Tibial nerve (tissue), 4 donors: ENCODE data around the gene CTNNAL1. TPM values are rescaled to one million over a fixed set of nuclear protein-coding genes. Genes with fewer than 3 reads are reported as not detected.

Experiments used
- DNase-seq, 2 donors: peaks; one replicate each; pipeline ENCODE4 v3.0.0-alpha.2; 2019; ENCODE audit warnings: low spot score in 2 of 2
- H3K27ac ChIP-seq, 4 donors: fragments of 200-600 bp; sonication (generic) in 3 of 4; one replicate each; pipeline ENCODE4 v1.5.1; 2017 to 2019; ENCODE audit warnings: mild to moderate bottlenecking in 1 of 4
- H3K27me3 ChIP-seq, 2 donors: fragments of 200-600 bp; sonication (generic) in 1 of 2; one replicate each; pipeline versions ENCODE4 v1.5.1 to v1.6.0; 2017 to 2019
- H3K36me3 ChIP-seq, 3 donors: fragments of 200-600 bp; sonication (generic); one replicate each; pipeline ENCODE4 v1.5.1; 2018 to 2019
- H3K4me1 ChIP-seq, 4 donors: fragments of 200-600 bp; sonication (generic) in 3 of 4; one replicate each; pipeline ENCODE4 v1.5.1; 2017 to 2019
- H3K4me3 ChIP-seq, 4 donors: fragments of 200-600 bp; sonication (generic) in 3 of 4; one replicate each; pipeline ENCODE4 v1.5.1; 2017 to 2019; ENCODE audit warnings: mild to moderate bottlenecking in 1 of 4, moderate library complexity in 1 of 4
- H3K9me3 ChIP-seq, 4 donors: fragments of 200-600 bp; sonication (generic) in 3 of 4; one replicate each; pipeline ENCODE4 v1.5.1; 2017 to 2019
- EP300 ChIP-seq, 2 donors: sonication (generic); formaldehyde crosslinking; IDR thresholded peaks; one replicate each; pipeline ENCODE4 v1.6.1; 2017; ENCODE audit warnings: antibody characterized with exemption in 2 of 2, mild to moderate bottlenecking in 1 of 2
- POLR2A ChIP-seq, 2 donors: fragments of 450-650 bp; IDR thresholded peaks; one replicate each; pipeline ENCODE4 v1.6.1; 2017; ENCODE audit warnings: antibody characterized with exemption in 2 of 2, mild to moderate bottlenecking in 2 of 2, moderate library complexity in 2 of 2
- WGBS, 2 donors: methylation state at CpG; one replicate each; pipeline ENCODE4 v1.1.5; 2018; 5-methylcytosine and 5-hydroxymethylcytosine counted together
- total RNA-seq, 4 donors: library from RNA; depleted of rRNA; stranded (reverse); fragments of >200 nt; gene quantifications; one replicate each; pipeline ENCODE4 v1.1.0, GENCODE V29; 2016
- TF ChIP-seq, protein P1 (sequence below), 5 experiments: fragments of 200-600 bp in 3 of 5; fragments of 450-650 bp in 2 of 5; sonication (generic) in 3 of 5; IDR thresholded peaks; one replicate each; pipeline ENCODE4 v1.5.1; 2016 to 2019; ENCODE audit warnings: antibody characterized with exemption in 5 of 5, mild to moderate bottlenecking in 3 of 5, moderate library complexity in 2 of 5

CTNNAL1 gene
- total RNA-seq, 4 donors from 2014 or later, result 52.8 to 144 (median 118) TPM

DNA sequence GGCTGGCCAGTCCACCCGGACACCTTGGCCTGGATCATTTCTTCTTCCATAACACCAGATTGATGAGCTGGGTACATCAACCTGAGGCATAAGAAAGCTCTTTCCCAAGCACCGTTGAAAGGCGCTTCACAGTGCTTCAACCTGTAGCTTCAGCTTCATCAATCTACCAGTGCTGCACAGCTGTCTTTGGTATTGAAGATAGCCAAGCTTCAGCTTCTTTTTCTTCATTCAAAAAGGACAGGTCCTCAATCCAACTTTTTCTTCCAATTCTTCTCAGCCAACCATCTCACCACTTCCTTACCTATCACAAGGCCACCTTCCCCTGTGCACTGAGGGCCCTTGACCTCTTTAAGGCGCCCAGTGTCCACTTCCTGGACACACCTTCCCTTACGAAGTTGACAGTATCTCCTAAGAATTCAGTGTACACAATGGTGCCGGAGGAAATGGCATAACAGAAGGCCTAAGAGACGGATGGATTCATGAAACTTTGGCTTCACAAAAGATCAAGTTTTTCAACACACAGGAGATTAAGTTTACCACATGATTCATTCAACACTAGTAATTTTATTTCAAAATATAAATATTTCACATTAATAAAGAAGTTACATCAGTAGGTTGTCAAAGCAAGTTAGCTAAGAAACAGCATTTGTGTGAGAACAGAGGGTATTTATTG lies 1.4 kb upstream of the CTNNAL1 start:
- 72 to 81% methylated on average over 7 of the region's 7 CpGs for WGBS, 2 donors
- H3K4me3 ChIP-seq, result no peak overlapping the region

DNA sequence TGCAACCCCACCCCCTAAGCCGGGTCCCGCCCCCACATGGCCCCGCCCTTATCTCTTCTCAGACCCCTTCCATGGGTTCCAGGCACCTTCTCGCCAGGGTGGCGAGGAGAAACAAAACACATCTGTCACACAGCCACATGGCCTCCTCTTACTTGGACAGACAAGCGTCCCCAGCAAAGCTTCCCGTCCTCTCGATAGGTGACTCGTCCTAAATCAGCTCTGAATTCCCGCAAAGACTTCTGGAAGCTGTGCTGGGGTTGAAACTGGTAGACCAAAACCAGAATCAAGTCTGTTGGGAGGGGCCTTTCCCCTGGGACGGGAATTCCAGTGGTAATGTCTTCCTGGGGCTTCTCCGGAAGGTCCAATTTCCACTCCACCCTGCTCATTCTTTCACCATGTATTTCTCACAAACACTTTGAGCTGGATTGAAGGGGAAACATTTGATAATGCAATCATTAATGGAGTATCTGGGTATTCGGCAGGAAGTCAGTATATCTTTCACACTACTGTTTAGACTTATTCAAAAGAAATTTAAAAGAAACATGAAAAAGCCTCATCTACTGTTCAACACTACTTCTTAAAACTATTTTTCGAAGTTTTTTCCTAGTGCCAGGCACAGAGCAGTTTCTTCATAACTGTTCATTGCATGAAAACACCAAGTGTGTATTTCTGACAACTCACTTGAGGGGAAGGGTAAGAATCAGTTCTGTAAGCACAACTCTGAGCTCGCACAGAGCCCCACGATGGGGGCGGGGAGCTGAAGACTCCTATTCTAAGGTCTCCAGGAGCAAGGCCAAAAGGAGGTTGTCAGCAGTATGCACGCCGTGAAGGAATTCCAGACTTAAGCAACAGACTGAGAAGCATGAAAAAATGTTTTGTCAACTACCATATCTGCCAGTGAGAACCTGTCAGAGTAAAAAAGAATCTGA lies 644 bp upstream of the CTNNAL1 start:
- 10 to 11% methylated on average over 14 to 17 of the region's 19 CpGs for WGBS, 2 donors
- H3K4me3 ChIP-seq, result peak overlapping the region; percentile 63 to 92 (median 84)
- TF ChIP-seq EP300 (IDR thresholded peaks at IDR 0.05) (no peak), POLR2A (IDR thresholded peaks at IDR 0.05) (no peak)
- TF ChIP-seq, protein P1, sequence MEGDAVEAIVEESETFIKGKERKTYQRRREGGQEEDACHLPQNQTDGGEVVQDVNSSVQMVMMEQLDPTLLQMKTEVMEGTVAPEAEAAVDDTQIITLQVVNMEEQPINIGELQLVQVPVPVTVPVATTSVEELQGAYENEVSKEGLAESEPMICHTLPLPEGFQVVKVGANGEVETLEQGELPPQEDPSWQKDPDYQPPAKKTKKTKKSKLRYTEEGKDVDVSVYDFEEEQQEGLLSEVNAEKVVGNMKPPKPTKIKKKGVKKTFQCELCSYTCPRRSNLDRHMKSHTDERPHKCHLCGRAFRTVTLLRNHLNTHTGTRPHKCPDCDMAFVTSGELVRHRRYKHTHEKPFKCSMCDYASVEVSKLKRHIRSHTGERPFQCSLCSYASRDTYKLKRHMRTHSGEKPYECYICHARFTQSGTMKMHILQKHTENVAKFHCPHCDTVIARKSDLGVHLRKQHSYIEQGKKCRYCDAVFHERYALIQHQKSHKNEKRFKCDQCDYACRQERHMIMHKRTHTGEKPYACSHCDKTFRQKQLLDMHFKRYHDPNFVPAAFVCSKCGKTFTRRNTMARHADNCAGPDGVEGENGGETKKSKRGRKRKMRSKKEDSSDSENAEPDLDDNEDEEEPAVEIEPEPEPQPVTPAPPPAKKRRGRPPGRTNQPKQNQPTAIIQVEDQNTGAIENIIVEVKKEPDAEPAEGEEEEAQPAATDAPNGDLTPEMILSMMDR (IDR thresholded peaks at IDR 0.05), result no peak
- H3K9me3 ChIP-seq, result no peaks in the 10 kb centered on the region
- H3K4me1 ChIP-seq, result peaks cover 0 to 54% (median 12%) of the 10 kb centered on the region in 4 donors
- peak overlapping the region; percentile 88 to 99 (median 90) for H3K27ac ChIP-seq
- DNase-seq, result no peak
- H3K36me3 ChIP-seq, result no peaks in the 10 kb centered on the region
- H3K27me3 ChIP-seq, result no peaks in the 10 kb centered on the region

More for the DNA sequence above, 1.4 kb upstream of the CTNNAL1 start:
- Histone ChIP-seq H3K9me3 (no peaks in the 10 kb centered on the region), H3K4me1 (peaks cover 0 to 54% (median 12%) of the 10 kb centered on the region in 4 donors), H3K27ac (peak overlapping the region; percentile 88 to 99 (median 90)), H3K27me3 (no peaks in the 10 kb centered on the region), H3K36me3 (peaks cover 0 to 4% (median 0%) of the 10 kb centered on the region in 3 donors)
- no peak for DNase-seq
- TF ChIP-seq EP300 (IDR thresholded peaks at IDR 0.05) (no peak), POLR2A (IDR thresholded peaks at IDR 0.05) (no peak)
- TF ChIP-seq, protein P1 (IDR thresholded peaks at IDR 0.05), result no peak

DNA sequence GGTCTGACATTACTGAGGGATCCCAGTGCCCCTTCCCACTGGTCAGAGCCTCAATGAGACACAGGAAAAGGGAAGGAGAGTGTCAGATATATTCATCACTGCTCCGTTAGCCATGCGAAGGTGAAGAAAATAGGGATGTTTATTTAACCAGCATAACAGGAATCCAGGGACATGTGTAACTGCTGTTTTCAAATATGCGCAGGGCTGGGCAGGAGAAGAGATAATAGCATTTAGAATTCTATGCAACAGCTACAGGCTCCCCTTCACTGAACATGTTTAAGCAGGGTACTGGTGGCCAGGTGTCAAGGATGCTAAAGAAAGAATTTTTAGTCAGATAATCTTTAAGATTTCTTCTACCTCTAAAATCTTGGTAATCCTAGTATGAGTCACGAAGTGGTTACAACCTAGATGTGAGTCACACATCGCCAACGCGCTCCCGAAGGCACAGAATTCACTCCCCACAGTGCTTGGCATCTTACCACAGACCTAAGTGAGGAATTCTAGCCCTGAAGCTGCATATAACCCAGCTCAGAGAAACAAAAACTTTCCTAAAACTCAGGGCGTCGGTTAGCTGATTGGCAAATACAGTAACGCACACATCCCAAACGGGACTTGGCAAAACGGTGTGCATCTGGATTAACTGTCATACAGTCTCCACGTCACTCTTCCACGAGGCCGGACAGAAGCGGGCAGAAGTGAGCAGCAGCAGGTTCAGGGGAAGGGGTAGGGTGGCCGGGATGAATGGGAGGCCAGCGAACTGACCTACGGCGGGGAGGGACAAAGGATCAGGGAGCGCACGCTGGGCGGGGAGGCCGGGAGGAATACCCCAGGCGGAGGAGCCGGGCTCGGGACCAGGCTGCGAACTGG lies 1.1 kb downstream of the CTNNAL1 start:
- WGBS, 2 donors, result 2% methylated on average over 21 to 29 of the region's 29 CpGs
- Histone ChIP-seq H3K4me1 (peaks cover 0 to 46% (median 12%) of the 10 kb centered on the region in 4 donors), H3K36me3 (no peaks in the 10 kb centered on the region), H3K27me3 (no peaks in the 10 kb centered on the region), H3K9me3 (no peaks in the 10 kb centered on the region), H3K27ac (peak overlapping the region; percentile 88 to 99 (median 90)), H3K4me3 (peak overlapping the region; percentile 63 to 92 (median 84))
- DNase-seq, result peak; percentile 17 to 46
- TF ChIP-seq, protein P1 (IDR thresholded peaks at IDR 0.05), result no peak
- TF ChIP-seq EP300 (IDR thresholded peaks at IDR 0.05), result peak in 1 of 2 donors; percentile 68
- TF ChIP-seq POLR2A (IDR thresholded peaks at IDR 0.05), result peak in 1 of 2 donors; percentile 29

DNA sequence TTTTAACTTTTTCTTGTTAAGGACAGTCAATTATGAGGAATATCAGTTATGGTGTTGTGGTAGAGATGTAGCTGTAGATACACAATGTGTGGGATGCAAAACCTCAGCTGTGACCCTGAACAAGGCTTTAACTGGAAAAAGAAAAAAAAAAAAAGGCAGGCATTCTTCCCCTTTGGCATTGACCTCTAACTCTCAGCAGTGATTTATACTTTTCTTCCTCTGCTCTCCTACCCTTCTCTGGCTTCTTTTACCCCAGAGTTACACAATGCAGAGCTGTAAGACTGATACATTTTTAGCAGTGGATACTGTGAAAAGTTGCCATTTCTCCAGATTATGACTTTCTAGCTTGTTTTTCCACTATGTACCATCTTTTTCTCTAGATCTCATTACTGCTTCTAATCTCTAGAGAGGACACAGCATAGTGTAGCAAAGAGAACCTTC lies 2.0 kb downstream of the CTNNAL1 start:
- Histone ChIP-seq H3K4me1 (peaks cover 0 to 51% (median 12%) of the 10 kb centered on the region in 4 donors), H3K27me3 (no peaks in the 10 kb centered on the region), H3K9me3 (no peaks in the 10 kb centered on the region), H3K4me3 (peak overlapping the region in 2 of 4 donors; percentile 63 to 87), H3K27ac (peak overlapping the region; percentile 88 to 99 (median 90)), H3K36me3 (no peaks in the 10 kb centered on the region)
- DNase-seq, result no peak
- TF ChIP-seq EP300 (IDR thresholded peaks at IDR 0.05) (no peak), POLR2A (IDR thresholded peaks at IDR 0.05) (no peak)
- TF ChIP-seq, protein P1 (IDR thresholded peaks at IDR 0.05), result no peak
